HEK293T (cell line): ENCODE results near the gene KCNT1.

ENCODE experiments used
- FOXM1 ChIP-seq: fragments of 450-650 bp; IDR thresholded peaks from 2 replicates; pipeline ENCODE4 v1.6.1; 2017; ENCODE audit warnings: mild to moderate bottlenecking, borderline replicate concordance
- SP1 ChIP-seq: fragments of 450-650 bp; IDR thresholded peaks from 2 replicates; pipeline ENCODE4 v1.6.1; 2017
- SUZ12 ChIP-seq: fragments of 450-650 bp; IDR thresholded peaks from 2 replicates; pipeline ENCODE4 v1.6.1; 2016; ENCODE audit warnings: mild to moderate bottlenecking
- ZNF384 ChIP-seq: fragments of 450-650 bp; IDR thresholded peaks from 2 replicates; pipeline ENCODE4 v1.6.1; 2016

GRCh38 chr9:135674977-135675376 is 27.0 kb upstream of the KCNT1 start:
- no peak for TF ChIP-seq SUZ12
- TF ChIP-seq FOXM1, result no peak
- TF ChIP-seq SP1, result no peak
- no peak for TF ChIP-seq ZNF384
